Activated T-cell treated with anti-CD3 and anti-CD28 coated beads for 48 hours (primary cell): Measurements from ENCODE around the gene DNASE1L1.

Experiments
- DNase-seq: peaks from one replicate; pipeline ENCODE4 v3.0.0-alpha.2; 2020; ENCODE audit warnings: low read depth

DNASE1L1 gene

GRCh38 chrX:154436374-154436982 is 27.4 kb upstream of the DNASE1L1 start:
- peak; percentile 50 for DNase-seq

GRCh38 chrX:154435171-154435733 is 26.2 kb upstream of the DNASE1L1 start:
- no peak for DNase-seq

GRCh38 chrX:154434394-154435168 is 25.5 kb upstream of the DNASE1L1 start:
- no peak for DNase-seq

GRCh38 chrX:154433605-154434004 is 24.6 kb upstream of the DNASE1L1 start:
- DNase-seq = no peak

- DNase-seq = no peak
Observed at GRCh38 chrX:154432210-154432609, 23.2 kb upstream of the DNASE1L1 start.

- no peak for DNase-seq
Observed at GRCh38 chrX:154431341-154431740, 22.3 kb upstream of the DNASE1L1 start.

- no peak for DNase-seq
Observed at GRCh38 chrX:154430916-154431315, 21.9 kb upstream of the DNASE1L1 start.

- no peak for DNase-seq
Observed at GRCh38 chrX:154430479-154430878, 21.4 kb upstream of the DNASE1L1 start.

GRCh38 chrX:154429711-154430110 is 20.7 kb upstream of the DNASE1L1 start:
- no peak for DNase-seq

GRCh38 chrX:154428176-154429171 is 19.4 kb upstream of the DNASE1L1 start, which contains the start of gene ATP6AP1:
Gene ATP6AP1, plus strand, starts transcription at chrX:154428677. Its CDS starts 16 bp downstream, at chrX:154428693.
- peak; percentile 88 for DNase-seq

- DNase-seq = no peak
Observed at GRCh38 chrX:154426916-154427770, 18.1 kb upstream of the DNASE1L1 start.

GRCh38 chrX:154420402-154420756 is 11.3 kb upstream of the DNASE1L1 start:
- DNase-seq = no peak

- DNase-seq = no peak
Observed at GRCh38 chrX:154419688-154420401, 10.8 kb upstream of the DNASE1L1 start.

- no peak for DNase-seq
Observed at GRCh38 chrX:154419189-154419588, 10.1 kb upstream of the DNASE1L1 start.

GRCh38 chrX:154417157-154417556 is 8.1 kb upstream of the DNASE1L1 start:
- DNase-seq = no peak

- no peak for DNase-seq
Observed at GRCh38 chrX:154413142-154413541, 4.1 kb upstream of the DNASE1L1 start.

- no peak for DNase-seq
Observed at GRCh38 chrX:154412468-154412867, 3.4 kb upstream of the DNASE1L1 start.

- peak; percentile 51 for DNase-seq
Observed at GRCh38 chrX:154411981-154412340, 2.9 kb upstream of the DNASE1L1 start.

GRCh38 chrX:154408659-154409221 is 314 bp downstream of the DNASE1L1 start:
- DNase-seq = no peak

- no peak for DNase-seq
Observed at GRCh38 chrX:154404625-154405192, 4.3 kb downstream of the DNASE1L1 start.
